Measurements from ENCODE around the gene CDK13. TPM values are rescaled to one million over a fixed set of nuclear protein-coding genes. Genes with fewer than 3 reads are reported as not detected.

The CDK13 gene
- total RNA-seq, 3 donors from 2014 or later: 70.9 to 128 (median 95.4) TPM

- TF ChIP-seq POLR2AphosphoS5 (IDR thresholded peaks at IDR 0.05) (no peak), CTCF (IDR thresholded peaks at IDR 0.05) (no peak), POLR2A (IDR thresholded peaks at IDR 0.05) (no peak)
- no peak for DNase-seq (ENCODE audit: low spot score in 2 of 2)
- Histone ChIP-seq H3K4me1 (no peaks in the 10 kb centered on the region), H3K9me3 (no peaks in the 10 kb centered on the region), H3K36me3 (no peaks in the 10 kb centered on the region), H3K27ac (no peak overlapping the region), H3K4me3 (no peak overlapping the region), H3K27me3 (no peaks in the 10 kb centered on the region)
- intact Hi-C loops (cut with DNase I; ENCODE audit: low total_unique reads): no loop called here
These were observed 123.2 kb downstream of the CDK13 start for GRCh38 chr7:40073239-40073638.

- no peak overlapping the region for H3K4me3 ChIP-seq
- no peaks in the 10 kb centered on the region for H3K4me1 ChIP-seq
- TF ChIP-seq POLR2AphosphoS5 (IDR thresholded peaks at IDR 0.05) (no peak), POLR2A (IDR thresholded peaks at IDR 0.05) (no peak), CTCF (IDR thresholded peaks at IDR 0.05) (no peak)
- H3K36me3 ChIP-seq: peaks cover 10% of the 10 kb centered on the region
- intact Hi-C loops (cut with DNase I; ENCODE audit: low total_unique reads): no loop called here
- no peak for DNase-seq (ENCODE audit: low spot score in 2 of 2)
- no peaks in the 10 kb centered on the region for H3K27me3 ChIP-seq
- H3K27ac ChIP-seq: no peak overlapping the region
- no peaks in the 10 kb centered on the region for H3K9me3 ChIP-seq
These were observed 127.8 kb downstream of the CDK13 start for GRCh38 chr7:40077849-40078248.

- Histone ChIP-seq H3K4me1 (no peaks in the 10 kb centered on the region), H3K27ac (no peak overlapping the region), H3K9me3 (no peaks in the 10 kb centered on the region), H3K27me3 (no peaks in the 10 kb centered on the region), H3K4me3 (no peak overlapping the region), H3K36me3 (peaks cover 9% of the 10 kb centered on the region)
- no peak for DNase-seq (ENCODE audit: low spot score in 2 of 2)
- TF ChIP-seq POLR2A (IDR thresholded peaks at IDR 0.05) (no peak), POLR2AphosphoS5 (IDR thresholded peaks at IDR 0.05) (no peak), CTCF (IDR thresholded peaks at IDR 0.05) (no peak)
- intact Hi-C loops (cut with DNase I; ENCODE audit: low total_unique reads): no loop called here
These were observed 142.1 kb downstream of the CDK13 start for GRCh38 chr7:40092182-40092581.

GRCh38 chr7:40093631-40094350 is 143.7 kb downstream of the CDK13 start:
- Histone ChIP-seq H3K27me3 (no peaks in the 10 kb centered on the region), H3K36me3 (peaks cover 9% of the 10 kb centered on the region), H3K4me1 (no peaks in the 10 kb centered on the region), H3K9me3 (no peaks in the 10 kb centered on the region), H3K4me3 (no peak overlapping the region), H3K27ac (peak overlapping the region in 1 of 2 donors; percentile 14)
- TF ChIP-seq CTCF (IDR thresholded peaks at IDR 0.05) (no peak), POLR2A (IDR thresholded peaks at IDR 0.05) (no peak), POLR2AphosphoS5 (IDR thresholded peaks at IDR 0.05) (no peak)
- intact Hi-C loops (cut with DNase I; ENCODE audit: low total_unique reads): no loop called here
- DNase-seq (ENCODE audit: low spot score in 2 of 2): no peak

GRCh38 chr7:40095230-40095629 is 145.2 kb downstream of the CDK13 start:
- Histone ChIP-seq H3K27ac (no peak overlapping the region), H3K27me3 (no peaks in the 10 kb centered on the region), H3K9me3 (no peaks in the 10 kb centered on the region), H3K4me3 (no peak overlapping the region), H3K36me3 (peaks cover 9% of the 10 kb centered on the region), H3K4me1 (no peaks in the 10 kb centered on the region)
- no peak for DNase-seq (ENCODE audit: low spot score in 2 of 2)
- intact Hi-C loops (cut with DNase I; ENCODE audit: low total_unique reads): no loop called here
- no peak for TF ChIP-seq CTCF (IDR thresholded peaks at IDR 0.05)
- no peak for TF ChIP-seq POLR2A (IDR thresholded peaks at IDR 0.05)
- TF ChIP-seq POLR2AphosphoS5 (IDR thresholded peaks at IDR 0.05): no peak

Measured in breast epithelium (tissue), 4 donors.